Astrocyte of the spinal cord (primary cell): ENCODE measurements around the gene COL6A3.

ENCODE experiments used
- DNase-seq: peaks from one replicate; pipeline ENCODE4 v3.0.0; 2011; ENCODE audit warnings: low read depth, low spot score
- H3K4me3 ChIP-seq: 2 replicates; pipeline ENCODE4 v1.5.1; 2011; ENCODE audit warnings: low read depth, mild to moderate bottlenecking, low read length, moderate library complexity
- CTCF ChIP-seq: IDR thresholded peaks from 2 replicates; pipeline ENCODE4 v1.5.1; 2012; ENCODE audit warnings: low read depth, mild to moderate bottlenecking, low read length, inconsistent platforms
- in situ Hi-C: cut with HindIII; loops from 2 replicates; pipeline ENCODE4 v1.10.0; 2017; ENCODE audit warnings: low sequenced_read_pairs

Gene COL6A3

GRCh38 chr2:237445611-237446337, 31.8 kb upstream of the COL6A3 start:
- DNase-seq, result no peak
- H3K4me3 ChIP-seq, result no peak overlapping the region
- in situ Hi-C loops, result no loop called here
- no peak for TF ChIP-seq CTCF

- in situ Hi-C loops, result no loop called here
- no peak for DNase-seq
- no peak overlapping the region for H3K4me3 ChIP-seq
- TF ChIP-seq CTCF, result no peak
These were observed 30.1 kb upstream of the COL6A3 start for GRCh38 chr2:237444071-237444470.

GRCh38 chr2:237441605-237442274, 27.8 kb upstream of the COL6A3 start:
- peak; percentile 74 for DNase-seq
- H3K4me3 ChIP-seq, result no peak overlapping the region
- no peak for TF ChIP-seq CTCF
- in situ Hi-C loops, result no loop called here

DNA sequence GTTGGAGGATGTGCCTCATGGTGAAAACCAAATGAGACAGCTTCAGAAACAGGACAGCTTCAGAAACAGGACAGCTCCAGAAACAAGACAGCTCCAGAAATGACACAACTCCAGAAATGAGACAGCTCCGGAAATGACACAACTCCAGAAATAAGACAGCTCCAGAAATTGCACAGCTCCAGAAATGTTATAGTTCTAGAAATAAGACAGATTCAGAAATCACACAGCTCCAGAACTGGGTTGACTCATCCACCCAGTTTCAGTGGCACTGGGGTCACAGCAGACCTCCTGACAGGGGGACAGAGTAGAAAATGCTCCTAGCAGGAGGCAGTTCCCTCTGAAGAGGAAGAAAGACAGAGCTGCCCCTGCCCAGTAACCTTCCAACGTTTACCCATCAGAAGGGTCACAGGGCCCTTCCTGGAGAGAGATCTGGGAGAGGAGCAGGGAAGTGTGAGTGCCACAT, 26.9 kb upstream of the COL6A3 start:
- H3K4me3 ChIP-seq, result no peak overlapping the region
- in situ Hi-C loops, result no loop called here
- DNase-seq, result no peak
- TF ChIP-seq CTCF, result no peak

- in situ Hi-C loops, result no loop called here
- no peak for DNase-seq
- H3K4me3 ChIP-seq, result no peak overlapping the region
- TF ChIP-seq CTCF, result peak; percentile 16
These were observed 24.3 kb upstream of the COL6A3 start for GRCh38 chr2:237438080-237438940.

DNA sequence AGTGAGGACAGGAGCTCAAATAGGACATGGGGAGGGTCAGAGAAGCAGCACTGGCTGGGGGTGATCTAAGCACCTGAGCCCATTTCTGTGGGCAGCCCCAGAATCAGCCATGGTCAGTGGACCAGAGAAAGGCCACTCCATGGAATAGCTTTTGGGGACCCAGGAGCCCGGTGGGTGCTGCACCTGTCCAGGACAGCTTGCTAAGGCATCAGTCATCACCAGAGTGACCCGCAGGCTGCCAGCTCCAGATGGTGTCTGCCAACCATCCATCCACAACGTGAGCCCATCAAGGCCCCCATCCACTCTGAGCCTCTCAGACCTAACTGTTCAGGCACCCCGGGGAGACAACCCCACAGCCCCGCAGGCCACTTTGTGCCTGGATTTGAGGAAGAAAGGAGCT, 23.6 kb upstream of the COL6A3 start:
- no peak for TF ChIP-seq CTCF
- DNase-seq, result no peak
- in situ Hi-C loops, result no loop called here
- H3K4me3 ChIP-seq, result no peak overlapping the region
